ENCODE results near the gene UBE2Z.

- no peak for TF ChIP-seq CTCF (IDR thresholded peaks at IDR 0.05; ENCODE audit: low read depth, low read length, missing input control)
- no peak for TF ChIP-seq MAX (IDR thresholded peaks at IDR 0.05)
- no peak for TF ChIP-seq RAD21 (IDR thresholded peaks at IDR 0.05)
- no peak for TF ChIP-seq SP1 (IDR thresholded peaks at IDR 0.05)
- TF ChIP-seq GABPA (IDR thresholded peaks at IDR 0.05 in 1 of 2, conservative IDR thresholded peaks at IDR 0.05 in 1 of 2): no peak
- TF ChIP-seq ATF3 (IDR thresholded peaks at IDR 0.05): no peak
These were observed 43.4 kb downstream of the UBE2Z start for GRCh38 chr17:48951572-48951971.

Data from liver (tissue), 3 donors.